ENCODE measurements around the gene SNX21.
A peak's percentile ranks its signal among the peaks of the same experiment; 100 is the strongest.

SNX21 gene

GRCh38 chr20:45810191-45810970, 23.2 kb upstream of the SNX21 start:
- DNase-seq (ENCODE audit: low read depth in 1 of 2, low spot score in 1 of 2) = no peak
- no peak overlapping the region for H3K27ac ChIP-seq (replicated peaks)
- no peak for TF ChIP-seq POLR2AphosphoS5 (IDR thresholded peaks at IDR 0.05; ENCODE audit: low read depth)
- no peak for TF ChIP-seq REST (IDR thresholded peaks at IDR 0.05; ENCODE audit: insufficient replicate concordance, low read depth)
- TF ChIP-seq GABPA (IDR thresholded peaks at IDR 0.05; ENCODE audit: low read depth) = no peak
- no peak for TF ChIP-seq SPI1 (IDR thresholded peaks at IDR 0.05; ENCODE audit: borderline replicate concordance, low read depth)
- TF ChIP-seq CTCF (IDR thresholded peaks at IDR 0.05; ENCODE audit: insufficient read depth, low read length) = no peak
- no peak overlapping the region for H3K4me3 ChIP-seq (replicated peaks; ENCODE audit: insufficient read depth, low read length)
- no peaks in the 10 kb centered on the region for H3K27me3 ChIP-seq (ENCODE audit: insufficient read depth, poor library complexity, severe bottlenecking)

- TF ChIP-seq REST (IDR thresholded peaks at IDR 0.05; ENCODE audit: insufficient replicate concordance, low read depth) (no peak), POLR2AphosphoS5 (IDR thresholded peaks at IDR 0.05; ENCODE audit: low read depth) (peak; percentile 46; the same call in 1 of the 2 replicates), GABPA (IDR thresholded peaks at IDR 0.05; ENCODE audit: low read depth) (no peak)
- peak; percentile 96 to 98 for DNase-seq (ENCODE audit: low read depth in 1 of 2, low spot score in 1 of 2)
- Histone ChIP-seq H3K27me3 (ENCODE audit: insufficient read depth, poor library complexity, severe bottlenecking) (no peaks in the 10 kb centered on the region), H3K27ac (replicated peaks) (peak within 1 kb of the TSS; percentile 84), H3K4me3 (replicated peaks; ENCODE audit: insufficient read depth, low read length) (peak within 1 kb of the TSS; percentile 79)
These were observed 21.2 kb upstream of the SNX21 start, which contains the start of gene UBE2C for GRCh38 chr20:45812157-45813005. Gene UBE2C, plus strand, starts transcription at chr20:45812644. Its CDS starts 52 bp downstream, at chr20:45812696.

GRCh38 chr20:45813006-45813340, 20.6 kb upstream of the SNX21 start:
- DNase-seq (ENCODE audit: low read depth in 1 of 2, low spot score in 1 of 2) = no peak
- peak overlapping the region; percentile 84 for H3K27ac ChIP-seq (replicated peaks)

More at GRCh38 chr20:45813006-45813340, 20.6 kb upstream of the SNX21 start:
- Histone ChIP-seq H3K4me3 (replicated peaks; ENCODE audit: insufficient read depth, low read length) (peak overlapping the region; percentile 79), H3K27me3 (ENCODE audit: insufficient read depth, poor library complexity, severe bottlenecking) (no peaks in the 10 kb centered on the region)
- TF ChIP-seq SPI1 (IDR thresholded peaks at IDR 0.05; ENCODE audit: borderline replicate concordance, low read depth) (no peak), CTCF (IDR thresholded peaks at IDR 0.05; ENCODE audit: insufficient read depth, low read length) (no peak), GABPA (IDR thresholded peaks at IDR 0.05; ENCODE audit: low read depth) (no peak), REST (IDR thresholded peaks at IDR 0.05; ENCODE audit: insufficient replicate concordance, low read depth) (no peak), POLR2AphosphoS5 (IDR thresholded peaks at IDR 0.05; ENCODE audit: low read depth) (no peak)

All from HL-60 (cell line).